ENCODE results near the gene SEPTIN8.

Gene SEPTIN8

GRCh38 chr5:132763181-132764036, 13.6 kb downstream of the SEPTIN8 start:
- H3K4me3 ChIP-seq (ENCODE audit: low read depth, low read length): no peak overlapping the region
- no peak for TF ChIP-seq CTCF (IDR thresholded peaks at IDR 0.05; ENCODE audit: low read depth, low read length)

GRCh38 chr5:132762246-132763000, 14.6 kb downstream of the SEPTIN8 start:
- no peak for TF ChIP-seq CTCF (IDR thresholded peaks at IDR 0.05; ENCODE audit: low read depth, low read length)
- H3K4me3 ChIP-seq (ENCODE audit: low read depth, low read length): no peak overlapping the region

GRCh38 chr5:132761321-132762240, 15.5 kb downstream of the SEPTIN8 start:
- no peak for TF ChIP-seq CTCF (IDR thresholded peaks at IDR 0.05; ENCODE audit: low read depth, low read length)
- no peak overlapping the region for H3K4me3 ChIP-seq (ENCODE audit: low read depth, low read length)

GRCh38 chr5:132760601-132761317, 16.3 kb downstream of the SEPTIN8 start:
- no peak overlapping the region for H3K4me3 ChIP-seq (ENCODE audit: low read depth, low read length)
- no peak for TF ChIP-seq CTCF (IDR thresholded peaks at IDR 0.05; ENCODE audit: low read depth, low read length)

GRCh38 chr5:132760049-132760420, 17.0 kb downstream of the SEPTIN8 start:
- no peak for TF ChIP-seq CTCF (IDR thresholded peaks at IDR 0.05; ENCODE audit: low read depth, low read length)
- no peak overlapping the region for H3K4me3 ChIP-seq (ENCODE audit: low read depth, low read length)

- no peak for TF ChIP-seq CTCF (IDR thresholded peaks at IDR 0.05; ENCODE audit: low read depth, low read length)
- no peak overlapping the region for H3K4me3 ChIP-seq (ENCODE audit: low read depth, low read length)
These were observed 17.7 kb downstream of the SEPTIN8 start for GRCh38 chr5:132759114-132760048.

Measured in WI38 (cell line).